ENCODE results near the gene STPG4.

- TF ChIP-seq CTCF (IDR thresholded peaks at IDR 0.05) (no peak), POLR2AphosphoS5 (IDR thresholded peaks at IDR 0.05) (no peak), POLR2A (IDR thresholded peaks at IDR 0.05) (no peak), EP300 (IDR thresholded peaks at IDR 0.05) (no peak)
Measured at GRCh38 chr2:47147021-47147420, 8.1 kb downstream of the STPG4 start.

All from sigmoid colon (tissue), 4 donors.